HEK293T (cell line): Measurements from ENCODE around the gene IL24.

Experiments used
- CTCF ChIA-PET: fragments of 350-600 bp; formaldehyde crosslinking; extraction: SDS; loops from one replicate; lab custom pipeline; 2021; ENCODE audit warnings: antibody characterized with exemption, inconsistent platforms; lab: Yijun Ruan, JAX
- POLR2A ChIA-PET: fragments of 350-600 bp; formaldehyde crosslinking; extraction: SDS; loops from one replicate; lab custom pipeline; 2020; ENCODE audit warnings: antibody characterized with exemption, inconsistent platforms; lab: Yijun Ruan, JAX
- DNase-seq: peaks from one replicate; pipeline ENCODE4 v3.0.0; 2012; ENCODE audit warnings: mixed read lengths; ENCODE audit errors: extremely low spot score
- ARNT ChIP-seq: fragments of 450-650 bp; IDR thresholded peaks from 2 replicates; pipeline ENCODE4 v1.6.1; 2017; ENCODE audit warnings: mild to moderate bottlenecking
- BHLHE40 ChIP-seq: fragments of 450-650 bp; IDR thresholded peaks from 2 replicates; pipeline ENCODE4 v1.6.1; 2016; ENCODE audit warnings: mild to moderate bottlenecking, moderate library complexity, borderline replicate concordance
- CTBP1 ChIP-seq: fragments of 450-650 bp; IDR thresholded peaks from 2 replicates; pipeline ENCODE4 v1.6.1; 2016; ENCODE audit warnings: borderline replicate concordance
- ELF4 ChIP-seq: fragments of 450-650 bp; IDR thresholded peaks from 2 replicates; pipeline ENCODE4 v1.6.1; 2017; ENCODE audit warnings: antibody characterized with exemption
- FOXA1 ChIP-seq: fragments of 450-650 bp; IDR thresholded peaks from 2 replicates; pipeline ENCODE4 v1.6.1; 2016; ENCODE audit warnings: mild to moderate bottlenecking
- FOXK2 ChIP-seq: fragments of 450-650 bp; IDR thresholded peaks from 2 replicates; pipeline ENCODE4 v1.6.1; 2016; ENCODE audit warnings: mild to moderate bottlenecking
- FOXM1 ChIP-seq: fragments of 450-650 bp; IDR thresholded peaks from 2 replicates; pipeline ENCODE4 v1.6.1; 2017; ENCODE audit warnings: mild to moderate bottlenecking, borderline replicate concordance
- HDGF ChIP-seq: fragments of 450-650 bp; IDR thresholded peaks from 2 replicates; pipeline ENCODE4 v1.6.1; 2017; ENCODE audit warnings: antibody characterized with exemption, borderline replicate concordance
- L3MBTL2 ChIP-seq: fragments of 450-650 bp; conservative IDR thresholded peaks from 2 replicates; pipeline ENCODE4 v1.6.1; 2016; ENCODE audit warnings: mild to moderate bottlenecking
- LEF1 ChIP-seq: fragments of 450-650 bp; IDR thresholded peaks from 2 replicates; pipeline ENCODE4 v1.6.1; 2017; ENCODE audit warnings: mild to moderate bottlenecking, borderline replicate concordance
- NFRKB ChIP-seq: fragments of 450-650 bp; IDR thresholded peaks from 2 replicates; pipeline ENCODE4 v1.6.1; 2016; ENCODE audit warnings: mild to moderate bottlenecking, moderate library complexity
- SP1 ChIP-seq: fragments of 450-650 bp; IDR thresholded peaks from 2 replicates; pipeline ENCODE4 v1.6.1; 2017
- SUZ12 ChIP-seq: fragments of 450-650 bp; IDR thresholded peaks from 2 replicates; pipeline ENCODE4 v1.6.1; 2016; ENCODE audit warnings: mild to moderate bottlenecking
- TARDBP ChIP-seq: fragments of 450-650 bp; IDR thresholded peaks from 2 replicates; pipeline ENCODE4 v1.6.1; 2016
- ZNF384 ChIP-seq: fragments of 450-650 bp; IDR thresholded peaks from 2 replicates; pipeline ENCODE4 v1.6.1; 2016
- TF ChIP-seq, protein P1 (sequence below): fragments of 450-650 bp; IDR thresholded peaks from 2 replicates; pipeline ENCODE4 v1.6.1; 2016

IL24 gene

GRCh38 chr1:206904423-206905142 is 7.3 kb downstream of the IL24 start:
- ChIA-PET POLR2A (no interaction called here), CTCF (no interaction called here)
- no peak for DNase-seq
- TF ChIP-seq ELF4 (no peak), TARDBP (no peak), SUZ12 (no peak), ARNT (no peak), BHLHE40 (no peak), LEF1 (no peak), L3MBTL2 (no peak), FOXA1 (no peak), NFRKB (no peak), FOXM1 (no peak), CTBP1 (no peak), FOXK2 (no peak), ZNF384 (no peak), SP1 (no peak), HDGF (no peak)
- TF ChIP-seq, protein P1, sequence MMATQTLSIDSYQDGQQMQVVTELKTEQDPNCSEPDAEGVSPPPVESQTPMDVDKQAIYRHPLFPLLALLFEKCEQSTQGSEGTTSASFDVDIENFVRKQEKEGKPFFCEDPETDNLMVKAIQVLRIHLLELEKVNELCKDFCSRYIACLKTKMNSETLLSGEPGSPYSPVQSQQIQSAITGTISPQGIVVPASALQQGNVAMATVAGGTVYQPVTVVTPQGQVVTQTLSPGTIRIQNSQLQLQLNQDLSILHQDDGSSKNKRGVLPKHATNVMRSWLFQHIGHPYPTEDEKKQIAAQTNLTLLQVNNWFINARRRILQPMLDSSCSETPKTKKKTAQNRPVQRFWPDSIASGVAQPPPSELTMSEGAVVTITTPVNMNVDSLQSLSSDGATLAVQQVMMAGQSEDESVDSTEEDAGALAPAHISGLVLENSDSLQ: no peak

GRCh38 chr1:206905295-206906164 is 8.3 kb downstream of the IL24 start:
- ChIA-PET POLR2A (no interaction called here), CTCF (no interaction called here)
- TF ChIP-seq, protein P1: no peak
- TF ChIP-seq FOXK2 (no peak), BHLHE40 (no peak), ELF4 (no peak), ARNT (no peak), TARDBP (no peak), FOXA1 (no peak), ZNF384 (no peak), FOXM1 (no peak), NFRKB (no peak), SP1 (no peak), HDGF (no peak), CTBP1 (no peak), L3MBTL2 (no peak), SUZ12 (no peak), LEF1 (no peak)
- no peak for DNase-seq

DNA sequence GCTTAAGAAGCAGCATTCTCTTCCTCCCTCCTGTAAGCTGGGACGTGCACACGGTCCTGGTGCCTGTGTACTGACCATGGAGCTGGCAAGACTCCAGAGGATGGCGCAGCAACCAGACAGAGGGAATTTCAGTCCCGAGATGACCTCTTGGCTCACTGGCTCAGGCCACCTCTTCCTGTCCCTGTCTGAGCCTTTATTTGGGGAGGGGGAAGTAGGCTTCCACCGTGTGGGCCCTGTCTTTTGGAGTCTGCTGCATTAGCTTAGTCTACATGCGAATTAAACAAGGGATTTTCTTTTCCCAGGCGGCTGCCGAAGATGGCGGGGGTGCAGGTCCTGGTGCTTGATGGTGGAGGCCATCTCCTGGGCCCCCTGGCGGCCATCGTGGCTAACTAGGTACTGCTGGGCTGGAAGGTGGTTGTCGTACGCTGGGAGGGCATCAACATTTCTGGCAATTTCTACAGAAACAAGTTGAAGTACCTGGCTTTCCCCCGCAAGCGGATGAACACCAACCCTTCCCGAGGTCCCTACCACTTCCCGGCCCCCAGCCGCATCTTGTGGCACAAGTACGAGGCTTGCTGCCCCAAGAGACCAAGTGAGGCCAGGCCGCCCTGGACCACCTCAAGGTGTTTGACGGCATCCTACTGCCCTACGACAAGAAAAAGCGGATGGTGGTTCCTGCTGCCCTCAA is 10.2 kb downstream of the IL24 start:
- peak; percentile 62 for DNase-seq
- no peak for TF ChIP-seq FOXK2
- no peak for TF ChIP-seq L3MBTL2
- no peak for TF ChIP-seq SUZ12
- no peak for TF ChIP-seq BHLHE40
- no peak for TF ChIP-seq FOXM1
- no peak for TF ChIP-seq HDGF
- no peak for TF ChIP-seq CTBP1
- TF ChIP-seq ELF4: no peak
- TF ChIP-seq FOXA1: no peak
- ChIA-PET POLR2A (no interaction called here), CTCF (interaction anchor here (1.4 to 2.1 kb wide), 2 partner anchors 14 to 43 kb away, joined by 5 to 6 read pairs; no protein-coding TSS in a partner anchor)

DNA sequence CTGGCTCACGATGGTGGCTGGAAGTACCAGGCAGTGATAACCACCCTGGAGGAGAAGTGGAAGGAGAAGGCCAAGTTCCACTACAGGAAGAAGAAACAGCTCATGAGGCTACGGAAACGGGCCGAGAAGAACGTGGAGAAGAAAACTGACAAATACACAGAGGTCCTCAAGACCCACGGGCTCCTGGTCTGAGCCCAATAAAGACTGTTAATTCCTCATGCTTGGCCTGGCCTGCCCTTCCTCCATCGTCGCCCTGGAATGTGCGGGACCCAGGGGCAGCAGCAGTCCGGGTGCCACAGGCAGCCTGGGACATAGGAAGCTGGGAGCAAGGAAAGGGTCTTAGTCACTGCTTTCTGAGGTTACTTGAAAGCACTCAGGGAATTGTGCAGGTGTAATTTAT is 10.8 kb downstream of the IL24 start:
- ChIA-PET CTCF (interaction anchor here (0.6 to 2.1 kb wide), 6 partner anchors 11 to 96 kb away, joined by 3 to 6 read pairs (median 3); no protein-coding TSS in a partner anchor), POLR2A (no interaction called here)
- TF ChIP-seq HDGF (no peak), FOXK2 (no peak), BHLHE40 (no peak), NFRKB (no peak), LEF1 (no peak), CTBP1 (no peak), ZNF384 (no peak), ARNT (no peak), TARDBP (no peak)
- DNase-seq: no peak

GRCh38 chr1:206909161-206909882 is 12.1 kb downstream of the IL24 start:
- ChIA-PET POLR2A (interaction anchor here (0.7 kb wide), 1 partner anchor 196 kb away, joined by 4 read pairs; no protein-coding TSS in a partner anchor), CTCF (interaction anchor here (0.8 to 2.1 kb wide), 11 partner anchors 9 to 274 kb away, joined by 3 to 6 read pairs (median 3); partner anchors contain the start of gene DYRK3)
- DNase-seq: peak; percentile 56
- TF ChIP-seq ELF4 (no peak), CTBP1 (no peak), FOXK2 (no peak), SUZ12 (no peak), L3MBTL2 (no peak; the same call in 1 of the 2 replicates), ARNT (no peak), BHLHE40 (no peak)
- TF ChIP-seq, protein P1: peak; percentile 82
